CD4-positive, alpha-beta T cell (primary cell): ENCODE results near the gene ATG7. TPM values are rescaled to one million over a fixed set of nuclear protein-coding genes. Genes with fewer than 3 reads are reported as not detected.

Experiments used
- ATAC-seq: fragments of 200-7000 bp; cut with Tn5 transposase; one replicate; pipeline ENCODE4 v1.10.0; 2022; ENCODE audit warnings: mild to moderate bottlenecking; ENCODE audit not compliant: poor library complexity
- CTCF ChIA-PET: fragments of 350-600 bp; sonication (Branson Sonifier 250); formaldehyde crosslinking; loops from one replicate; lab custom pipeline; 2021; ENCODE audit warnings: antibody characterized with exemption, inconsistent platforms; lab: Charles Lee
- POLR2A ChIA-PET: fragments of 350-600 bp; sonication (Branson Sonifier 250); formaldehyde crosslinking; loops from one replicate; lab custom pipeline; 2021; ENCODE audit warnings: antibody characterized with exemption, inconsistent platforms; lab: Charles Lee
- DNase-seq, 14 experiments: peaks; one replicate each; pipeline ENCODE4 v3.0.0-alpha.2; 2013 to 2020; ENCODE audit warnings: mixed read lengths in 2 of 14
- H3K27ac ChIP-seq, 2 donors: one replicate each; pipeline versions ENCODE4 v1.5.1 to v1.7.0; 2013; ENCODE audit warnings: low read length in 2 of 2, low read depth in 1 of 2, mild to moderate bottlenecking in 1 of 2
- H3K27me3 ChIP-seq, 2 experiments: 1 replicate in 1 of 2; 2 replicates in 1 of 2; pipeline versions ENCODE4 v1.6.1 to v1.7.0; 2013; ENCODE audit warnings: low read length in 2 of 2, control low read depth in 1 of 2, mild to moderate bottlenecking in 1 of 2, moderate library complexity in 1 of 2; ENCODE audit not compliant: insufficient read depth in 2 of 2, control insufficient read depth in 1 of 2
- H3K36me3 ChIP-seq: one replicate; pipeline ENCODE4 v1.6.1; 2013; ENCODE audit warnings: low read length, control low read depth; ENCODE audit not compliant: insufficient read depth
- H3K4me1 ChIP-seq: one replicate; pipeline ENCODE4 v1.6.1; 2013; ENCODE audit warnings: low read length, control low read depth; ENCODE audit not compliant: insufficient read depth
- H3K4me3 ChIP-seq: one replicate; pipeline ENCODE4 v1.5.1; 2013; ENCODE audit warnings: mild to moderate bottlenecking, low read length, moderate library complexity
- H3K9me3 ChIP-seq, 2 experiments: 1 replicate in 1 of 2; 2 replicates in 1 of 2; pipeline versions ENCODE4 v1.6.1 to v1.7.0; 2013; ENCODE audit warnings: low read length in 2 of 2, mild to moderate bottlenecking in 2 of 2, control low read depth in 1 of 2, moderate library complexity in 1 of 2; ENCODE audit not compliant: control insufficient read depth in 1 of 2, insufficient read depth in 1 of 2
- H3K27ac Mint-ChIP-seq: one replicate; pipeline ENCODE4 v1.8.0; 2020; ENCODE audit warnings: mixed read lengths
- H3K27me3 Mint-ChIP-seq: one replicate; pipeline ENCODE4 v1.8.0; 2021; ENCODE audit warnings: mixed read lengths
- H3K36me3 Mint-ChIP-seq: one replicate; pipeline ENCODE4 v1.8.0; 2021; ENCODE audit warnings: low read depth, mixed read lengths
- H3K4me1 Mint-ChIP-seq: one replicate; pipeline ENCODE4 v1.8.0; 2021; ENCODE audit warnings: low read depth, mixed read lengths
- H3K4me3 Mint-ChIP-seq: one replicate; pipeline ENCODE4 v1.8.0; 2020; ENCODE audit warnings: mild to moderate bottlenecking, mixed read lengths
- H3K9me3 Mint-ChIP-seq: one replicate; pipeline ENCODE4 v1.8.0; 2020; ENCODE audit warnings: mixed read lengths
- intact Hi-C, 2 experiments: fragments of 100-400 bp; cut with DNase I in 1 of 2; cut with micrococcal nuclease in 1 of 2; formaldehyde crosslinking; loops; one replicate each; pipeline versions ENCODE4 v1.15.1 to v1.9.0; 2023 to 2025; cut with DNase I, micrococcal nuclease
- total RNA-seq, 174 experiments: library from RNA in 2 of 174; stranded (reverse) in 2 of 174; gene quantifications; one replicate each; pipeline ENCODE4 v1.2.3 and lab custom pipeline; 2021 to 2026
- TF ChIP-seq, protein P1 (sequence below): fragments of 200-600 bp; IDR thresholded peaks from one replicate; pipeline ENCODE4 v1.8.0; 2022; ENCODE audit warnings: antibody characterized with exemption, mild to moderate bottlenecking

ATG7 gene
- total RNA-seq, 2 experiments from 2014 or later = 21.4 to 25.7 TPM

DNA sequence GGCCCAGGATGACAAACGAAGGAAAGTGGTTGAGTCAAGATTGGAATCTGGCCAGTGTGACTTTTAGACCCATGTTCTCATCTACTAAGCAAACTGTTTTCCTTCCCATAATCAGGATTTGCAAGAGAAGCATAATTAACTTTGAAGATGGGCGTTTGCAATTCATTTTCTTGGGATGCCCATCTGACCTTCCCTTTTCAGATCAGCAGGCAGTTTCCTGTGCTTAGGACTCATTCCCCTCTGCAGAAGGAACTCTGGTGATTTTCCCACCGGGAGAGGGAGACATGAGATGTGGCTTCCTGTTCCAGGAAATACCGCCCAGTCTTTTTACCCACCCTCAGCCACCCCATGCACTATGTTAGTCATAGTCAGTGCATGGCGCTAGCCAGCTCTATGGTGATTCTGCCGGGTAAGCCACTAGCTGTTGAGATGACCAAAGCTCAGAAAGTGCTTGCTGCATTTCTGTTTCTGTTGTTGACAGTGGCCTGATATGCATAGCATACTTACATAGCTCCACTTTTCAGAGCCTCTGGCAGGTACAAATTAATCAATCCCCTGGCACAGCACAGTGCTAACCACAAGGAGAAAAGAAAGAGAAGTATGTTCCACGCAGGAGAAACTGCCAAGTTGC, 242.1 kb downstream of the ATG7 start:
- no peak for ATAC-seq
- Histone ChIP-seq H3K27ac (no peak overlapping the region), H3K9me3 (peaks cover 0 to 7% of the 10 kb centered on the region in 2 experiments), H3K4me3 (no peak overlapping the region), H3K27me3 (no peaks in the 10 kb centered on the region), H3K4me1 (no peaks in the 10 kb centered on the region), H3K36me3 (no peaks in the 10 kb centered on the region)
- TF ChIP-seq, protein P1, sequence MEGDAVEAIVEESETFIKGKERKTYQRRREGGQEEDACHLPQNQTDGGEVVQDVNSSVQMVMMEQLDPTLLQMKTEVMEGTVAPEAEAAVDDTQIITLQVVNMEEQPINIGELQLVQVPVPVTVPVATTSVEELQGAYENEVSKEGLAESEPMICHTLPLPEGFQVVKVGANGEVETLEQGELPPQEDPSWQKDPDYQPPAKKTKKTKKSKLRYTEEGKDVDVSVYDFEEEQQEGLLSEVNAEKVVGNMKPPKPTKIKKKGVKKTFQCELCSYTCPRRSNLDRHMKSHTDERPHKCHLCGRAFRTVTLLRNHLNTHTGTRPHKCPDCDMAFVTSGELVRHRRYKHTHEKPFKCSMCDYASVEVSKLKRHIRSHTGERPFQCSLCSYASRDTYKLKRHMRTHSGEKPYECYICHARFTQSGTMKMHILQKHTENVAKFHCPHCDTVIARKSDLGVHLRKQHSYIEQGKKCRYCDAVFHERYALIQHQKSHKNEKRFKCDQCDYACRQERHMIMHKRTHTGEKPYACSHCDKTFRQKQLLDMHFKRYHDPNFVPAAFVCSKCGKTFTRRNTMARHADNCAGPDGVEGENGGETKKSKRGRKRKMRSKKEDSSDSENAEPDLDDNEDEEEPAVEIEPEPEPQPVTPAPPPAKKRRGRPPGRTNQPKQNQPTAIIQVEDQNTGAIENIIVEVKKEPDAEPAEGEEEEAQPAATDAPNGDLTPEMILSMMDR = no peak
- no peaks in the 10 kb centered on the region for H3K4me1 Mint-ChIP-seq
- no peak for DNase-seq
- H3K4me3 Mint-ChIP-seq = no peak overlapping the region
- peaks cover 3% of the 10 kb centered on the region for H3K36me3 Mint-ChIP-seq
- intact Hi-C loops = loop anchor here in 1 of 2 experiments (10.0 kb wide), 1 partner anchor 60 kb away; no protein-coding TSS in a partner anchor
- no peak overlapping the region for H3K27ac Mint-ChIP-seq
- CTCF ChIA-PET = no interaction called here
- H3K9me3 Mint-ChIP-seq = no peaks in the 10 kb centered on the region
- H3K27me3 Mint-ChIP-seq = no peaks in the 10 kb centered on the region
- POLR2A ChIA-PET = no interaction called here

DNA sequence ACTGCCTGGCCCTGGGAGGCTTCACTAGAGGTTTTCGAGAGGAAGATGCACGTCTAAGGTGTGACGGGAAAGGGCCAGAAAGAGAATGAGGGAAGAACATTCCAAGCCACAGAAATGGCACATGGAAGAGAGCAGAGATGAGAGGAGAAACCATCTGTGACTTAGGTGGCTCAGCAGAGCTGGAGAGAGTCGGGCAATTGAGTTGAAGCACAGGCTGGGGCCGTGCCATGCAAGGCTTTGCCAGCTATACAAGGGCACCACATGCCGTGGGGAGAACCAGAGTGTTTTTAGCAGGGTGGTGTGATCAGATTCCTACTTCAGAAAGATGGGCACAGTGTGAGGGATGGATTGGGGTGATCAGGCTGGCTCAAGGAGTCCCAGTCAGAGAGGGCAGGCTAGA, 245.4 kb downstream of the ATG7 start:
- H3K4me1 Mint-ChIP-seq = no peaks in the 10 kb centered on the region
- H3K4me3 Mint-ChIP-seq = no peak overlapping the region
- H3K9me3 ChIP-seq = no peaks in the 10 kb centered on the region
- H3K27ac ChIP-seq = no peak overlapping the region
- no peaks in the 10 kb centered on the region for H3K9me3 Mint-ChIP-seq
- H3K4me1 ChIP-seq = no peaks in the 10 kb centered on the region
- TF ChIP-seq, protein P1 = no peak
- H3K36me3 ChIP-seq = no peaks in the 10 kb centered on the region
- peaks cover 3% of the 10 kb centered on the region for H3K36me3 Mint-ChIP-seq
- ATAC-seq = no peak
- H3K4me3 ChIP-seq = no peak overlapping the region
- H3K27ac Mint-ChIP-seq = no peak overlapping the region
- DNase-seq = no peak
- intact Hi-C loops = loop anchor here in 1 of 2 experiments (10.0 kb wide), 1 partner anchor 63 kb away; no protein-coding TSS in a partner anchor
- CTCF ChIA-PET = no interaction called here
- no peaks in the 10 kb centered on the region for H3K27me3 Mint-ChIP-seq
- H3K27me3 ChIP-seq = no peaks in the 10 kb centered on the region
- POLR2A ChIA-PET = no interaction called here

DNA sequence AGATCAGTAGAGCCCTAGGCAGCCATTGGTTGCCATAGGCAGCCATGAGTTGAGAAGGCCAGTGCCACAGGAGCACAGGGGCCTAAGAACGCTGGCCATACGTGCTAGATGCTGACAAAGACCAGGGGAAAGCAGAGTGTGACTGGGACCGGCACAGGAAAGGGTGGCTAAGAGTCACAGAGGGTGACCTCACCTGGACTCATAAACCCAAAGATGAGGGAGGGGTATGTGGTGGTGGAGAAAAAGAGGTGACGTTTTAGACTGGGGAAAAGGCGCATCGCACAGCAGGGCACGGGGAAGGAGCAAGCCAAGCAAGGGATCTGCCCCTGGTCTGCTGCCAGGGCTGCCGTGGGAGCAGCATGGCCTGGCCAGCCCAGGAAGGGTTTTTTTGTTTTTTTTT, 249.0 kb downstream of the ATG7 start:
- H3K4me3 ChIP-seq = no peak overlapping the region
- no peak overlapping the region for H3K4me3 Mint-ChIP-seq
- H3K4me1 ChIP-seq = no peaks in the 10 kb centered on the region
- H3K9me3 Mint-ChIP-seq = no peaks in the 10 kb centered on the region
- H3K27me3 ChIP-seq = no peaks in the 10 kb centered on the region
- peaks cover 9% of the 10 kb centered on the region for H3K4me1 Mint-ChIP-seq
- H3K9me3 ChIP-seq = no peaks in the 10 kb centered on the region
- TF ChIP-seq, protein P1 = no peak
- intact Hi-C loops = no loop called here
- ChIA-PET POLR2A (no interaction called here), CTCF (no interaction called here)
- ATAC-seq (no peak), DNase-seq (no peak)
- H3K36me3 ChIP-seq = no peaks in the 10 kb centered on the region
- H3K27ac ChIP-seq = no peak overlapping the region
- H3K27ac Mint-ChIP-seq = no peak overlapping the region
- H3K27me3 Mint-ChIP-seq = no peaks in the 10 kb centered on the region
- H3K36me3 Mint-ChIP-seq = peaks cover 2% of the 10 kb centered on the region
